ENCODE measurements around the gene BTRC. TPM values are rescaled to one million over a fixed set of nuclear protein-coding genes. Genes with fewer than 3 reads are reported as not detected.

BTRC gene
- total RNA-seq, 1 donor from 2014 or later, result 18.3 TPM

DNA sequence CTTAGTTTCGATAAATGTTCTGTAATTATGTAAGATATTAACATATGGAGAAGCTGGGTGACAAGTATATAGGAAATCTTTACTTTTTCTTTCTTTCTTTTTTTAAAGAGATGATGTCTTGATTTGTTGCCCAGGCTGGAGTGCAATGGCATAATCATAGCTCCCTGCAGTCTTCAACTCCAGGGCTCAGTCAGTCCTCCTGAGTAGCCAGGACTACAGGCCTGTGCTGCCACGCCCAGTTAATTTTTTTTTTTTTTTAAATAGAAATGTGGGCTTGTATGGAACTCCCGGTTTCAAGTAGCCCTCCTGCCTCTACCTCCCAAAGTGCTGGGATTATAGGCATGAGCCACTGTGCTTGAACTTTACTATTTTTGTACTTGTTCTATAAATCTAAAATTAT lies 122.4 kb downstream of the BTRC start:
- DNase-seq (ENCODE audit: low spot score), result no peak

DNA sequence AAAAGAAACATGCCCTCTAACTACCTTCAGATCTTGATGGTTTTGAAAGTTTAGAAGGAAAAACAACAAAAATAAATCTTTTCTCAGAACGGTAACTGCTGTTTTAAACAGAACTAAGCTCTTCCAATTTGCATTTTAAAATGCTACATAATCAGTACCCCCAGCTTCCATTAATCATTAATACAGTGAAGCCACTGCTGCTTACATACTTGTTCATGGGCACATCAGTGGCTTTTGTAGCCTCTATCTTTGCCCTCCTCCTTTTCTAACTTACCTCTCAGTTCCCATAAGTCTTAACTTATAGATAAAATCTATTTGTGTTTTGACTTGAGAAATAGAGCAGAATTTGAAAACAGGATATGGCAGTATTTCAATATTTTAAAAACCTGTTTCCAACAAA lies 125.0 kb downstream of the BTRC start:
- no peak for DNase-seq (ENCODE audit: low spot score)

DNA sequence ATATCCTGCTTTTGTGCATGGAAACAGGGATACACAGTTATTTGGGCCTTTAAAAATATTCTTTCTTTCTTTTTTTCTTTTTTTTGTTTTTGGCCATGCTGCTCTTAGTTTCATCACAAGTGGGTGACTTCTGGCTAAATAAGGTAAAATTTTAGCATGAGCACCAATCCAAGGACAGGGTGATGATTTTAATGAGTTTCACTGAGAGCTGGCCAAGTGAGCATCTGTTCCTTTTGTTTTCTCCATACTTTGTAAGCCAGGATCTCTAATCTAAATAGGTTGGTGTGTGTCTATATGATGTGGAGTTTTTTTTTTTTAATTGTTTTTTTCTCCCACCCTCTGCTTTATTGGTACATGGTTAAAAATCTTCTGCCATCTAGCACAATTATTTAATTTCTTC lies 127.3 kb downstream of the BTRC start:
- no peak for DNase-seq (ENCODE audit: low spot score)

DNA sequence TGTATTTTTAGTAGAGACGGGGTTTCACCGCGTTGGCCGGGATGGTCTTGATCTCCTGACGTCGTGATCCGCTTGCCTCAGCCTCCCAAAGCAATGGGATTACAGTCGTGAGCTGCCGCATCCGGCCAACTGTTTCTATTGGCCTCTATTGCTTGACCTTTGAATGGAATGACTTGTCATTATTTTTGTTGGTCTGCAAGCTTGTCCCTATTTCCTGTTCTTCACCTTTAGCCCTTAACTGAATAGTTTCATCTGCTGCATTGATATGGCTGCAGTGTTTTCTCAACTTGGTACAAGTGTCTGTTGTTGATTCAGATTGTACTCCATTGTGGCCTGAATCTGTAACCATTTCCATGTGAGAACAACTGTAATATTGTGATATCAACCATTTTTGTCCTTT lies 128.6 kb downstream of the BTRC start:
- DNase-seq (ENCODE audit: low spot score), result no peak

DNA sequence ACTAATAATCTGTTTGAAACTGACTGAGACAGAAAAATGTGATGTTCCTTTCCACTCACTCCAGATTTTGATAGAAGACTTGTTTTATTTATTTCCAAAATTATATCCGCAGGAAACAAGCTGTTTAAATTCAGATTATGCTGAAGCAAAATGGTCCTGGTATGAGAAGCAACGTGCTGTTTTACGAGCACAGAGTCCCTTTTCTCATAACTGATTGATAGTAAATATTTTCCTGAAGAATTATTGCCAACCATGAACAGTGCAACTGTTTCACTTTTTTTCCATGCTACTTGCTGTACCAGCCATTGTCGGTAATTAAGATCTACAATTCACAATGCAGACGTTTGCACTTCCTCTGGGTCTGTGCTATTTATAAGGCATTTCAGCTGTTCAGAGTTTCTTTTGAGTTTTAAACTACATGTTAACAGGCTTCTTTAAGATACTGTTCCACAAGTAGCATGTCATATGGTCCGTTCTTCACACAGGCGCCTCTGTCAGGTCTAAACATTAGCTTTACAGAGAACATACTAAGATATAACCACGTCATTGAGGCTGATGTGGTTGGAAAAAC lies 130.3 kb downstream of the BTRC start:
- DNase-seq (ENCODE audit: low spot score), result no peak

- no peak for DNase-seq (ENCODE audit: low spot score)
Observed at GRCh38 chr10:101485207-101485606, 131.2 kb downstream of the BTRC start.

DNA sequence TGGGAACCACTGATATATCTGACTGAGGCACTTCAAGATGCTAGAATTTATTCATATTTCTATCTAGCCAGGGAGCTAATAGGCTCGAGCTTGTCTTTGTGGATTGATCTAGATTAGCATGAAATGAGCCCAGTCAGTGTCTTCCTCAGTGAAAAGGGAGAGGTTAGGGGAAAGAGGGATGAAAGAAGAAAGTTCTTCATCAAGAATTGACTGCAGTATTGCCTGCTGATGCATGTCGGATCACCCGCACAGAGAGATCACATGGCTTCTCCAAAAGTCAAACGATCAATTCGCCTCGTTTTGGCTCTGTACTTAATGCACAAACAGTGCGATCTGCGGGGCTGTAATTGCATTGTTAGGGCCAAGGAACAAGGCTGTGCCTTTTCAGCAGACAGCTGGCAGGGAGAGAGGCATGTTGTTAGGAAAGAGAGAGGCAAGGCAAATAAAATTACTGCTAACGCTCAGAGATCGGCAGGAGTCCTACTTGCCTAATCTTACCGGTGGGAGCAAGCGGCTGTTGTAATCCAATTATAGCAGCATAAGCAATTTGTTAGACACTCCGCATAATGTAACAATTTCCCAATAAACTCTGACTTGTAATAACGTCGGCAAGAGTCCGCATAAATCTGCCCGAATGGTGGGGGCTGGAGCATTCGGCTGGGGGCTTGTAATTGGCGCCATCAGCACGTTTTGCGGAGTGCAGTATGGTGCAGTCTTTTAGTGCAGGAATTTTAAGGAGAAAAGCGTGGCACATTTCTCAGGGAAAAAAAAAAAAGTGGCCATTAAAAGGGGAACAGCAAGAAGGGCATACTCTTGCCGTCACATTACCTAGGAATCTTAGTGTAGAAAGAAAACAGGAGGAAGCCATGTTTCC lies 132.0 kb downstream of the BTRC start:
- DNase-seq (ENCODE audit: low spot score), result no peak

DNA sequence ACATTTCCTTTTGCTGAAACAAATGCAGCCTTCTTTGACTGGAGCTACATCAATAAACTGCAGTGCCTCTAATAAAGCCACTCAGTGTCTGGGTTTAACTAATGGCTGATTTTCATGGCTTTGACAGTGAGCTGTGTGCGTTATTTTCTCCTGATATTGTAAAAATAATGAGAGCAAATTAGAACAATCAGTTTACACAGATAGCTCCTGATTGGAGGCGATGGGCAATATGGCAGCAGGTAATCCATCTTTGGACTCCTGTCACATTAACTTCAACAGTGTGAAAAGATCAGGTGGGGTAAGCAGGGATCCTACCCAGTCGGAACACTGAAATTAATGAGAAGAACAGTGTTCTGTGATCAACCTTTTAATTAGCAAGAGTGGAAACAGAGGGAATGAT lies 133.4 kb downstream of the BTRC start:
- no peak for DNase-seq (ENCODE audit: low spot score)

DNA sequence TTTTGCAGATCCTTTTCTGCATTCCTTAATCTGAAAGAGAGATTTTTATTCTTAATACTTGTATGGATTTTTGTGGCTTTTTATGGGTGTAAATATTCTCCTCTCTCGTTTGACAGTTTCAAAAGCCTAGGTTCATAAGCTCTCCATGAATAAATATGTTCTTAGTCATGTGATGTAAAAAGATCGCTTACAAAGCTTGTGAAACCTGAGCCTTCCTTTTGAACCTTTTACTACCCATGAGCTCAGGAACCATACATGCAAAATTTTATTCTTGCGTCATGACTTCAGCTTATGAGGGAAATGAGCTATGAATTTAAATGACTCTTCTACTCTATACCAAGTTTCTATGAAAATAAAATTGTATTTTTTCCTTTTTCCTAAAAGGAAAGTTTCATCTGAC lies 135.4 kb downstream of the BTRC start:
- no peak for DNase-seq (ENCODE audit: low spot score)

DNA sequence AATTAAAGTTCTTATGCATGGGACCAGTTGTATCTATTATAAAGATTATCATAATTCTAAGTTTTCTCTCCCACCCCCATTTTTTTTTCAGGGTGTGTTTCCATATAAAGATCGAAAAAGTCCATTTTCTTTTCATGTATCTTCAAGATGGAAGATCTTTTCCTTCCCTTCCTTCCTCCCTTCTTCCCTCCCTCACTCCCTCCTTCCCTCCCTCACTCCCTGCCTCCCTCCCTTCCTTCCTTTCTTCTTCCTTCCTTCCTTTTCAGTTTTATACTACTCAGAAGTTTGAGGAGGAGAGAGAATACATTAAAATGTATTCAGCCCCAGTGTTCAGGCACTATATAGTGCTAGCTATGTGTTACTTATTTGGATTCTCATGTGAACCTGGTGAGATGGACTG lies 136.1 kb downstream of the BTRC start:
- no peak for DNase-seq (ENCODE audit: low spot score)

DNA sequence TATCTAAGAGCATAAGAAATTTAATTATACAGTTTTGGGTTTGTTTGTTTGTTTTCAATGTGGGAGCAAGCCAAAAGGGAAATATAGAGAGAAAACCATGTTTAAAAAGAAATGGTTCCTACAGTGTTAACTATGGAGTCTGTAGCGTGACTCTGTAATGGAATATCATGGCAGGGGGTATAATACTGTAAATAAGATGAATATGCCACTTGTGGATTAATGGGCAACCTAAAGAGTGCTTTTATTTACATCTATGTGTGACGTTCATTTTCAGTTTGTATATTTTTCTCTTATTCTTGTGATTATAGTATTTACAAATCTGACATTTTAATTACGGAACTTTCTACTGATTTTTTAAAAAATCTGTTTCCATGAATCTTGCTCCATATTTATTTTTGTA lies 138.2 kb downstream of the BTRC start:
- no peak for DNase-seq (ENCODE audit: low spot score)

DNA sequence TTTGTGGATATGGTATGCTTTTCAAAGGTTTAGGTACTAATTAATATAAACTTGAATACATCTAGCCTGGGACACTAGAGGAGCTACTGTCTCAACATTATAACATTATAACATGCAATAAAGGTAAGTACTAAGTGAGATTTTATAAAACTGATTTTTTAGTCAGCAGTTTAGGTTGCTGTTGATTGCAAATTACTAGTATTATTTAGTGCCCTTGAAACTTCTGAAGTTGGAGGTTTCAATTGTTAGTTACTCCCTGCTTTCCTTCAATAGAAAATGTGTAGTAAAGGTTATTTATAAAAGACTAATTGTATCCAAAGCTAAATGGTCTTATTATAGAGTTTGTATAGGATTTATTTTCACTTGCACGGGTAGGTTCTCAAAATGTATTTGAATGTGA lies 138.8 kb downstream of the BTRC start:
- DNase-seq (ENCODE audit: low spot score), result no peak

DNA sequence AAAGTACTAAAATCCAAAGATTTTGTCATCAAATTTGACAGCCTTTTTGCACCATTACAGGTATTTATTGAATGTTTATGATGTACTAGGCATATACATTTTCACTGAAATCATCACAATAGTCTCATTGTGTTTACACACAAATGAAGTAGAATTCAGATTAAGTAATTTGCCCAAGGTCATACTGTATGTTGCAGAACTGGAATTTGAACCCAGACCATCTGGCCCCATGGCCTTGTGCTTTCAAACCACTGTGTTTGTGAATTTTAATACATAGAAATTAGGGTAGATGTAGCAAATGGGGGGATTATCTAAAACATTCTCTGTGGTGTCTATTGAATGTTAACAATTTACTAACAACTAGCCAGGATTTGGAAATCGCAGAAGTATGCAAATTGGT lies 139.3 kb downstream of the BTRC start:
- DNase-seq (ENCODE audit: low spot score), result no peak

DNA sequence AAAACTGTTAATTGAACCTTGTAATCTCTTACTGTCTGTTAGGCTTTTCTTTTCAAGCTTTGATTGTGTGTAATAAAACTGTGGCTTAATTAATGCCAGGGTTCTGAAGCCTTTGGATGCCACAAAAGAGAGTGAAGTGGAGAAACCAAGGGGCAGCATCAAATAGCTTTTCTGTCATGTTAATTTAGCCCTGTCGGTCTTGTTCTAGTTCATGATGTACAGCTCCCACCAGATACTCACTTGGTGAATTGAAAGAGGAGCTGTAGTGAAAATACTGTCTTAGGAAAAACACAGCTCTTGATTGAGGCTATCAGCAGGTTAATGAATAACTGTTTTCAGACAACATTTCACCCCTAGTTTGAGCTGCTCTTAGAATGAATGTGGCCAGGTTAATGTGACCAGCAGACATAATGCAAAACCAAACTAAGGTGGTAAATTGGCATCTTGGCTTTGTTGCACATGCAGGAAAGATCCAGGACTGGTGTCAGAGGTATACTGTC lies 139.9 kb downstream of the BTRC start:
- DNase-seq (ENCODE audit: low spot score), result no peak

DNA sequence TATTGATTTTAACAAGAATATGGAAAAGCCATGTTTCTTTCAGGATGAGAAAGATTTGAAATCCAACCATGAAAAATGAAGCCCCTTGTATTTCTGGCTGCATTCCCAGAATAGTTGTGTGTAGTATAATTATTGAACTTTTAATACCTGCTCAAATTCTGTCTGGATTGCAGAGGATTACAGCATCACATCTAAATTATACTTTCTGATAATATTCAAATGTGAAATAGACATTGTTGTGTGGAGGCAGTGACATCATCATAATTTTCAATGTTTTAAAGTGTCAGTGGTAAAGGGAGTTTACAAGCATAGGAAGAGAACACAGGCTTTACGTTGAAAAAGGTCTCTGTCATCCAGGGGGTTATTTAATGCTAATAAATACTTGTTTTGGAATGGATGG lies 140.7 kb downstream of the BTRC start:
- DNase-seq (ENCODE audit: low spot score), result no peak

DNA sequence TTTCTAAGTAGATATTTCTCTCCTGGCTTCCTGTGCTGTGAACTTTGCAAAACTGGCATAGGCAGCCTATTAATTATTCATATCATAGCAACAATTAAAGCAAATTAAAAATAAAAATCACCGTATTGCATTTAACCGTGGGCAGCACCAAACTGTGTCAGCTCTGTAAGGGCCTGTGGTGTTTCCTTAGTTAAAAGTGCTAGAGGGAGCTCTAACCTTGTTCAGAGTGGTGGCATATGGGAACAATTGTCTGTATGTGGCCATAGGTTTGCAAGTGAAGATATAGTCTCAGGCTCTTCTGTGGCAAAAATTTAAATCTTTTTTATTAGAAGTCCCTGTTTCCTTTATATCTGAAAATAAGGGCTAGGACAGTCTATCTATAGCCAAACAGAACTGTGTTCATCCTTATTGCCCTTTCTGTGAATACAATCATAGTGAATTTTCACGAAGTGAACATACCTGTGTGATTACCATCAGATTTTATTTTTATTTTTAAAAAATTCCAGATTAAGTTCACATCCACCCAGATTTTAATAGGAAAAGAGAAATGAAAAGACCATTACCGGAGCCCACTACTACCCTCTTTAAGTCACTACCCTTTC lies 141.5 kb downstream of the BTRC start:
- DNase-seq (ENCODE audit: low spot score), result no peak

GRCh38 chr10:101504438-101504837 lies 150.5 kb downstream of the BTRC start:
- DNase-seq (ENCODE audit: low spot score), result no peak

- no peak for DNase-seq (ENCODE audit: low spot score)
Observed at GRCh38 chr10:101506829-101507661, 153.1 kb downstream of the BTRC start.

- DNase-seq (ENCODE audit: low spot score), result no peak
Observed at GRCh38 chr10:101507828-101508227, 153.9 kb downstream of the BTRC start.

DNA sequence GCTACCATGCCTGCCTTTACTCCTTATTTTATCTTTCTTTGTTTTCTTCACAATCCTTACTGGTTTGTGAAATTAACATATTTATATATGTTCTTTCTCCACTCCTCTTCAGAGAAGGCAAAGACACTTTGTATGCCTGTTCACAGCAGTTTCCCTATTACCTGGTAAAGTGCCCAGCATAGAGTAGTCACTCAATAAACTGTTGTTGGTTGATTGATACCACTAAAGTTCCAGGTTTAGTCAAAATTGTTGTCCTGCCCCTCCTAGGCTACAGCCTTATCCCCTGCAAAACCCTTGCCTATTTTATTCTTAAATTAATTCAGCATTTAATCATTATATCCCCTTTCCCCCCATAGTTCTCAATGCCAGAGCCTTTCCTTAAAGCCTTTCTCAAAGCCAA lies 158.0 kb downstream of the BTRC start:
- DNase-seq (ENCODE audit: low spot score), result no peak

GRCh38 chr10:101512738-101513137 lies 158.8 kb downstream of the BTRC start:
- no peak for DNase-seq (ENCODE audit: low spot score)

- DNase-seq (ENCODE audit: low spot score), result no peak
Observed at GRCh38 chr10:101513733-101514132, 159.8 kb downstream of the BTRC start.
